Cardiac muscle cell (in vitro differentiated cells and primary cell): ENCODE data around the gene AGAP1. TPM values are rescaled to one million over a fixed set of nuclear protein-coding genes. Genes with fewer than 3 reads are reported as not detected.

Experiments
- DNase-seq, 2 donors: peaks; one replicate each; pipeline versions ENCODE4 v3.0.0 to v3.0.0-alpha.2; 2010 to 2017; ENCODE audit warnings: low read depth in 1 of 2, low spot score in 1 of 2
- H3K27ac ChIP-seq: fragments of 200-600 bp; sonication (generic); 2 replicates; pipeline ENCODE4 v1.5.1; 2016
- H3K27me3 ChIP-seq: fragments of 200-600 bp; sonication (generic); 2 replicates; pipeline ENCODE4 v1.6.0; 2016; ENCODE audit warnings: control low read depth
- H3K36me3 ChIP-seq: fragments of 200-600 bp; sonication (generic); 2 replicates; pipeline ENCODE4 v1.5.1; 2016; ENCODE audit warnings: control low read depth
- H3K4me1 ChIP-seq: fragments of 200-600 bp; sonication (generic); 2 replicates; pipeline ENCODE4 v1.8.1; 2017; ENCODE audit warnings: low read depth, mild to moderate bottlenecking, mixed run types
- H3K4me3 ChIP-seq: fragments of 200-600 bp; sonication (generic); 2 replicates; pipeline ENCODE4 v1.5.1; 2016; ENCODE audit warnings: mild to moderate bottlenecking
- H3K9me3 ChIP-seq: fragments of 200-600 bp; sonication (generic); 2 replicates; pipeline ENCODE4 v1.5.1; 2017; ENCODE audit warnings: low read depth, mild to moderate bottlenecking, control low read depth
- polyA plus RNA-seq: library from polyadenylated mRNA; unstranded; fragments of >200 nt; fragmentation: Nextera tagmentation; extraction: Ambion mirVana; gene quantifications from 2 replicates; pipeline ENCODE4 v1.2.1, GENCODE V29; 2016
- total RNA-seq: library from RNA; depleted of rRNA; stranded (reverse); fragments of >200 nt; gene quantifications from 2 replicates; pipeline ENCODE4 v1.2.3, GENCODE V29; 2016
- TF ChIP-seq, protein P1 (sequence below): IDR thresholded peaks from 2 replicates; pipeline ENCODE4 v1.5.1; 2012; ENCODE audit warnings: low read depth, mild to moderate bottlenecking, low read length

Gene AGAP1
- total and polyA plus RNA-seq, 2 experiments from 2014 or later: 8.6 to 38.2 TPM

DNA sequence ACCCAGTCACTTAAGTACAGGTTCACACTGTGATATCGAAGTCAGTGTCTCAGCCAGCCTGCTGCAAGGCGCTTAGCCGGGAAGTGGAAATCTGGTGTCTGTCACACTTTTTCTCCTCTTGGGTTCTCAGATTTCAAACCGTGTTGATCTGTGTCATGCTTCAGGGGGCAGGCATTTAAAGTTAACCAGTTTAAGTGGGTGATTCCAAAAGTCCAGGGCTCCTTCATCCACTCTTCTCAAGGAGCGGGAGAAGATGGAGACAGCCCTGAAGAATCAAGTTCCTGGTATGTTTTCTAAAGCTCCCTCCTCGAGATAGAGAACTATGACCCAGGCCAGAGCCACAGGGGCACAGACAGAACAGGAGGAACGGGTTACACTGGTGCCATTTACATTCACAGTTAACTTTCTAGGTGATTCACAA, 342.7 kb downstream of the AGAP1 start:
- Histone ChIP-seq H3K27me3 (no peaks in the 10 kb centered on the region), H3K9me3 (no peaks in the 10 kb centered on the region), H3K4me3 (no peak overlapping the region), H3K36me3 (no peaks in the 10 kb centered on the region), H3K4me1 (peaks cover 17% of the 10 kb centered on the region), H3K27ac (peak overlapping the region; percentile 22)
- peak in 1 of 2 donors; percentile 83 for DNase-seq
- TF ChIP-seq, protein P1, sequence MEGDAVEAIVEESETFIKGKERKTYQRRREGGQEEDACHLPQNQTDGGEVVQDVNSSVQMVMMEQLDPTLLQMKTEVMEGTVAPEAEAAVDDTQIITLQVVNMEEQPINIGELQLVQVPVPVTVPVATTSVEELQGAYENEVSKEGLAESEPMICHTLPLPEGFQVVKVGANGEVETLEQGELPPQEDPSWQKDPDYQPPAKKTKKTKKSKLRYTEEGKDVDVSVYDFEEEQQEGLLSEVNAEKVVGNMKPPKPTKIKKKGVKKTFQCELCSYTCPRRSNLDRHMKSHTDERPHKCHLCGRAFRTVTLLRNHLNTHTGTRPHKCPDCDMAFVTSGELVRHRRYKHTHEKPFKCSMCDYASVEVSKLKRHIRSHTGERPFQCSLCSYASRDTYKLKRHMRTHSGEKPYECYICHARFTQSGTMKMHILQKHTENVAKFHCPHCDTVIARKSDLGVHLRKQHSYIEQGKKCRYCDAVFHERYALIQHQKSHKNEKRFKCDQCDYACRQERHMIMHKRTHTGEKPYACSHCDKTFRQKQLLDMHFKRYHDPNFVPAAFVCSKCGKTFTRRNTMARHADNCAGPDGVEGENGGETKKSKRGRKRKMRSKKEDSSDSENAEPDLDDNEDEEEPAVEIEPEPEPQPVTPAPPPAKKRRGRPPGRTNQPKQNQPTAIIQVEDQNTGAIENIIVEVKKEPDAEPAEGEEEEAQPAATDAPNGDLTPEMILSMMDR: no peak

DNA sequence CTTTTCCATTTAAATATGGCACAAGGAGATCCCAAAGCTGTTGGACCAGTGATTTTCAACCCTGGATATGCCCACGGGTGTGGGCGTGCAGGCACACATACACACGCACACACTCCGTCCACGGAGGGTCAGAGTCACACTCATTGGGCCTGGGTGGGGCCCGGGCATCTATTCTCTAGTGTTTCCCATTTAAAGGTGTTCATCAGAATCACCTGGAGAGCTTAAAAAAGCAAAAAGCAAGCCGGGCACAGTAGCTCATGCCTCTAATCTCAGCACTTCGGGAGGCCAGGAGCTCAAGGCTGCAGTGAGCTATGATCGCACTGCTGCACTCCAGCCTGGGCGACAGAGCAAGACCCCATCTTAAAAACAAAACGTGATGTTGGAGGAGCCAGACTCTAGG, 345.4 kb downstream of the AGAP1 start:
- DNase-seq: no peak
- H3K4me1 ChIP-seq: peaks cover 17% of the 10 kb centered on the region
- no peaks in the 10 kb centered on the region for H3K36me3 ChIP-seq
- H3K9me3 ChIP-seq: no peaks in the 10 kb centered on the region
- H3K27me3 ChIP-seq: no peaks in the 10 kb centered on the region
- TF ChIP-seq, protein P1: no peak
- no peak overlapping the region for H3K4me3 ChIP-seq
- no peak overlapping the region for H3K27ac ChIP-seq

DNA sequence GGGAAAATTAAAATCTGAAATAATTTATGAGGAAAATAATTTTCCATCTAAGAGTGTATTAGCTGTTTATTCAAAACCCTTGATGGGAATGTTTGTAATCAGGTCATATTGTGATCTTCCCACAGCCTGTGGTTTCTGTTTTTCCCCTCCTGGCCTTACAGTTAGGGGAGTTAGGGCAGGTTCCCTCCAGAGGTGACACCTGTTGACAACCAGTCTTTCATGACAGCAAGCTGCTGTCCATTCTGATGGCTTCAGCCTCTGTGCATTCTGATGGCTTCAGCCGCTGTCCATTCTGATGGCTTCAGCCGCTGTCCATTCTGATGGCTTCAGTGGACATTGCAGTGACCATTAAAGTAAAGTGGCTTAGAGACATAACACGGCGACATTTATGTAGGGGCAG, 346.1 kb downstream of the AGAP1 start:
- H3K4me1 ChIP-seq: peaks cover 17% of the 10 kb centered on the region
- TF ChIP-seq, protein P1: no peak
- H3K4me3 ChIP-seq: no peak overlapping the region
- DNase-seq: no peak
- no peak overlapping the region for H3K27ac ChIP-seq
- H3K36me3 ChIP-seq: no peaks in the 10 kb centered on the region
- H3K27me3 ChIP-seq: no peaks in the 10 kb centered on the region
- no peaks in the 10 kb centered on the region for H3K9me3 ChIP-seq

DNA sequence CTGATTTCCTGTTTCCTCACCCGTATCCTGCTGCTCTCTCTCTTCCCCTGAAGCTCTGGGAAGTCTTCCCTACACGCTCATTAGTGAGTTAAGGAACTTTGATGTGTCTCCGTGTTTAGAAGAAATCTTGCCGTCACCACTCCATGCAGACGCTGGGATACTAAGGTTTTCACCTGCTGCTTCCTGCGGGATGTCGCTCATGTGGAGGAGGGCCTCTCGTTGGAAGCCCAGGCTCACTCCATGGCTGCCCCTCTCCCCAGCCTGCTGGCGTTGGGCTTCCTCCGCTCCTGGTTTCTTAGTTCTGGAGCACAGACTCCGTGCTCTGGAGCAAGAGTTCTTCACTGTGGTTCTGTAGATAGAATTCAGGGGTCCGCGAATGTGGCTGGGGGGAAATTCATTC, 348.0 kb downstream of the AGAP1 start:
- H3K4me3 ChIP-seq: no peak overlapping the region

DNA sequence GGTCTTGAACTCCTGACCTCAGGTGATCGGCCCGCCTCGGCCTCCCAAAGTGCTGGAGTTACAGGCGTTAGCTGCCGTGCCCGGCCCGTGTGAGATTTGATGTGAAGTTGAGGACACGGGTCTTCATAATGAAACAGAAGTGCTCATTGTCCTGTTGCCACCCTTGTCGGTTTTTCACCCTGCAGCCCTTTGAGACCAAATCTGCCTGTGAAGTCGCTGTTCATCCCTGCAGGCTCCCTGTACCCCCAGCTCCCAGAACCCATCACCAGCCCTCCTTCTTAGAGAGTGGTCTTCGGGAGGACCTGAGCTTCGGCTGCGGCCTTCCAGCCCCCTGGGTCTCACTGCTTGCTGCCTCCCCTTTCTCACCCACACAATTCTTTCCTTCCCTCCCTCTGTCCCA, 349.1 kb downstream of the AGAP1 start:
- TF ChIP-seq, protein P1: no peak
- no peak overlapping the region for H3K27ac ChIP-seq
- no peaks in the 10 kb centered on the region for H3K9me3 ChIP-seq
- no peaks in the 10 kb centered on the region for H3K4me1 ChIP-seq
- no peaks in the 10 kb centered on the region for H3K27me3 ChIP-seq
- no peak overlapping the region for H3K4me3 ChIP-seq
- no peak for DNase-seq
- no peaks in the 10 kb centered on the region for H3K36me3 ChIP-seq

More for the DNA sequence above, 348.0 kb downstream of the AGAP1 start:
- no peak for DNase-seq
- H3K27me3 ChIP-seq: no peaks in the 10 kb centered on the region
- H3K9me3 ChIP-seq: no peaks in the 10 kb centered on the region
- TF ChIP-seq, protein P1: no peak
- H3K27ac ChIP-seq: no peak overlapping the region
- no peaks in the 10 kb centered on the region for H3K36me3 ChIP-seq
- H3K4me1 ChIP-seq: no peaks in the 10 kb centered on the region
